Mammary epithelial cell (primary cell): ENCODE results near the gene ASPRV1.

Experiments
- CTCF ChIP-seq, 2 donors: IDR thresholded peaks in 1 of 2; conservative IDR thresholded peaks in 1 of 2; 2 replicates each; pipeline ENCODE4 v1.5.1; 2011 to 2012; ENCODE audit warnings: inconsistent platforms in 2 of 2, low read length in 2 of 2, mild to moderate bottlenecking in 2 of 2, control low read depth in 1 of 2, low read depth in 1 of 2; ENCODE audit not compliant: insufficient read depth in 1 of 2; ENCODE audit errors: extremely low read depth in 1 of 2
- EZH2 ChIP-seq: IDR thresholded peaks from 2 replicates; pipeline ENCODE4 v1.6.1; 2012; ENCODE audit warnings: low read length, inconsistent platforms, borderline replicate concordance

- no peak for TF ChIP-seq CTCF (conservative IDR thresholded peaks at IDR 0.05 in 1 of 2, IDR thresholded peaks at IDR 0.05 in 1 of 2; ENCODE audit: extremely low read depth in 1 of 2, insufficient read depth in 1 of 2, low read depth in 1 of 2, low read length in 2 of 2)
- TF ChIP-seq EZH2: no peak
Measured at GRCh38 chr2:69985216-69985615, 23.8 kb upstream of the ASPRV1 start.
